Bronchial epithelial cell (primary cell): ENCODE measurements around the gene PRPSAP1. TPM values are rescaled to one million over a fixed set of nuclear protein-coding genes. Genes with fewer than 3 reads are reported as not detected.

Source experiments
- DNase-seq: peaks from one replicate; pipeline ENCODE4 v3.0.0-alpha.2; 2010; ENCODE audit warnings: low read depth
- FAIRE-seq: peaks from 2 replicates; lab custom pipeline; 2011; peaks lifted over from hg19 to GRCh38; lab: Jason Lieb, UNC
- H3K27me3 ChIP-seq: 2 replicates; pipeline ENCODE4 v1.5.1; 2011; ENCODE audit warnings: low read length; ENCODE audit not compliant: control insufficient read depth, insufficient read depth
- H3K36me3 ChIP-seq: 2 replicates; pipeline ENCODE4 v1.5.1; 2011; ENCODE audit warnings: low read length; ENCODE audit not compliant: control insufficient read depth, insufficient read depth
- H3K4me3 ChIP-seq: 2 replicates; pipeline ENCODE4 v1.5.1; 2011; ENCODE audit warnings: mild to moderate bottlenecking, low read depth, low read length, control low read depth
- CTCF ChIP-seq: IDR thresholded peaks from 2 replicates; pipeline ENCODE4 v1.5.1; 2011; ENCODE audit warnings: mild to moderate bottlenecking, moderate library complexity, low read length, control low read depth, inconsistent platforms; ENCODE audit not compliant: insufficient read depth, severe bottlenecking
- total RNA-seq: library from RNA; depleted of rRNA; stranded (reverse); fragments of >200 nt; gene quantifications from 2 replicates; pipeline ENCODE4 v1.2.1, GENCODE V29; 2014

Gene PRPSAP1
- total RNA-seq, 1 donor from 2014 or later: 29.2 TPM

GRCh38 chr17:76370261-76370993 is 16.7 kb upstream of the PRPSAP1 start:
- peak; percentile 42 for TF ChIP-seq CTCF
- FAIRE-seq (no peak), DNase-seq (peak; percentile 93)
- no peaks in the 10 kb centered on the region for H3K27me3 ChIP-seq
- H3K4me3 ChIP-seq: no peak overlapping the region
- no peaks in the 10 kb centered on the region for H3K36me3 ChIP-seq

GRCh38 chr17:76369804-76370203 is 16.1 kb upstream of the PRPSAP1 start:
- FAIRE-seq (no peak), DNase-seq (no peak)
- no peak for TF ChIP-seq CTCF
- Histone ChIP-seq H3K36me3 (no peaks in the 10 kb centered on the region), H3K4me3 (no peak overlapping the region), H3K27me3 (no peaks in the 10 kb centered on the region)

GRCh38 chr17:76369379-76369778 is 15.7 kb upstream of the PRPSAP1 start:
- no peak for TF ChIP-seq CTCF
- H3K36me3 ChIP-seq: no peaks in the 10 kb centered on the region
- no peak for FAIRE-seq

GRCh38 chr17:76368545-76368944 is 14.8 kb upstream of the PRPSAP1 start:
- Histone ChIP-seq H3K4me3 (no peak overlapping the region), H3K36me3 (no peaks in the 10 kb centered on the region), H3K27me3 (no peaks in the 10 kb centered on the region)
- DNase-seq (no peak), FAIRE-seq (no peak)
- no peak for TF ChIP-seq CTCF

More at GRCh38 chr17:76369379-76369778, 15.7 kb upstream of the PRPSAP1 start:
- no peak overlapping the region for H3K4me3 ChIP-seq
- H3K27me3 ChIP-seq: no peaks in the 10 kb centered on the region
- no peak for DNase-seq

- TF ChIP-seq CTCF: no peak
- H3K4me3 ChIP-seq: no peak overlapping the region
- FAIRE-seq: no peak
- no peaks in the 10 kb centered on the region for H3K27me3 ChIP-seq
- no peaks in the 10 kb centered on the region for H3K36me3 ChIP-seq
- DNase-seq: no peak
Measured at GRCh38 chr17:76367642-76368041, 13.9 kb upstream of the PRPSAP1 start.

- Histone ChIP-seq H3K27me3 (no peaks in the 10 kb centered on the region), H3K4me3 (no peak overlapping the region), H3K36me3 (no peaks in the 10 kb centered on the region)
- FAIRE-seq (no peak), DNase-seq (no peak)
- no peak for TF ChIP-seq CTCF
Measured at GRCh38 chr17:76366247-76366646, 12.5 kb upstream of the PRPSAP1 start.
